GM19043 (cell line): Measurements from ENCODE around the gene GRAP2.

Experiments
- ATAC-seq: cut with Tn5 transposase; IDR thresholded peaks from one replicate; pipeline ENCODE4 v1.9.1; 2021; ENCODE audit warnings: low read depth; ENCODE audit not compliant: unreplicated experiment

Gene GRAP2

GRCh38 chr22:39923696-39924095 is 22.8 kb downstream of the GRAP2 start:
- no peak for ATAC-seq

GRCh38 chr22:39924286-39924685 is 23.4 kb downstream of the GRAP2 start:
- no peak for ATAC-seq

- no peak for ATAC-seq
Observed at GRCh38 chr22:39925273-39925672, 24.4 kb downstream of the GRAP2 start.

GRCh38 chr22:39925909-39926679 is 25.2 kb downstream of the GRAP2 start:
- ATAC-seq = no peak

GRCh38 chr22:39926753-39927152 is 25.9 kb downstream of the GRAP2 start:
- ATAC-seq = no peak

GRCh38 chr22:39927544-39927943 is 26.7 kb downstream of the GRAP2 start:
- no peak for ATAC-seq

GRCh38 chr22:39928536-39929520 is 27.9 kb downstream of the GRAP2 start:
- no peak for ATAC-seq

- no peak for ATAC-seq
Observed at GRCh38 chr22:39931251-39931650, 30.4 kb downstream of the GRAP2 start.

- no peak for ATAC-seq
Observed at GRCh38 chr22:39932166-39932565, 31.3 kb downstream of the GRAP2 start.

GRCh38 chr22:39932918-39933649 is 32.2 kb downstream of the GRAP2 start:
- no peak for ATAC-seq

- ATAC-seq = no peak
Observed at GRCh38 chr22:39933741-39934140, 32.9 kb downstream of the GRAP2 start.

GRCh38 chr22:39935116-39935515 is 34.2 kb downstream of the GRAP2 start:
- no peak for ATAC-seq

- ATAC-seq = no peak
Observed at GRCh38 chr22:39935612-39936011, 34.7 kb downstream of the GRAP2 start.

GRCh38 chr22:39936523-39937145 is 35.8 kb downstream of the GRAP2 start:
- no peak for ATAC-seq

- no peak for ATAC-seq
Observed at GRCh38 chr22:39937906-39938305, 37.0 kb downstream of the GRAP2 start.

GRCh38 chr22:39938509-39939111 is 37.7 kb downstream of the GRAP2 start:
- ATAC-seq = no peak

- no peak for ATAC-seq
Observed at GRCh38 chr22:39939830-39940229, 38.9 kb downstream of the GRAP2 start.

- ATAC-seq = no peak
Observed at GRCh38 chr22:39940757-39941305, 39.9 kb downstream of the GRAP2 start.

GRCh38 chr22:39941601-39942000 is 40.7 kb downstream of the GRAP2 start:
- no peak for ATAC-seq
